MCF 10A (cell line): ENCODE results near the gene RHOU. TPM values are rescaled to one million over a fixed set of nuclear protein-coding genes. Genes with fewer than 3 reads are reported as not detected.

Source experiments
- BruUV-seq: library from RNA; stranded (reverse); fragments of 400-500 nt; replicated peaks from 2 replicates; lab custom pipeline; 2021; lab: Mats Ljungman, UMichigan
- CTCF ChIA-PET: fragments of 300-600 bp; sonication (Branson Sonifier 250); formaldehyde crosslinking; extraction: SDS; loops from one replicate; lab custom pipeline; 2021; ENCODE audit warnings: antibody characterized with exemption, inconsistent platforms; lab: Yijun Ruan, JAX
- POLR2A ChIA-PET: fragments of 300-600, 350-650 bp; sonication (Branson Sonifier 250); formaldehyde crosslinking; extraction: SDS; loops from one replicate; lab custom pipeline; 2020; ENCODE audit warnings: antibody characterized with exemption, inconsistent platforms; lab: Yijun Ruan, JAX
- DNase-seq: peaks from one replicate; pipeline ENCODE4 v3.0.0-alpha.2; 2018; ENCODE audit not compliant: unreplicated experiment
- H3K27ac Mint-ChIP-seq: one replicate; pipeline ENCODE4 v1.8.0; 2022; ENCODE audit warnings: mild to moderate bottlenecking, low read depth, mixed read lengths; ENCODE audit not compliant: unreplicated experiment
- H3K27me3 Mint-ChIP-seq: one replicate; pipeline ENCODE4 v1.8.0; 2022; ENCODE audit warnings: mixed read lengths; ENCODE audit not compliant: insufficient read depth, unreplicated experiment
- H3K36me3 Mint-ChIP-seq: one replicate; pipeline ENCODE4 v1.8.0; 2022; ENCODE audit warnings: mild to moderate bottlenecking, moderate library complexity, mixed read lengths; ENCODE audit not compliant: insufficient read depth, unreplicated experiment
- H3K4me1 Mint-ChIP-seq: one replicate; pipeline ENCODE4 v1.8.0; 2022; ENCODE audit warnings: mixed read lengths; ENCODE audit not compliant: insufficient read depth, unreplicated experiment
- H3K4me3 Mint-ChIP-seq: one replicate; pipeline ENCODE4 v1.8.0; 2022; ENCODE audit warnings: mild to moderate bottlenecking, moderate library complexity, mixed read lengths; ENCODE audit not compliant: unreplicated experiment
- H3K9me3 Mint-ChIP-seq: one replicate; pipeline ENCODE4 v1.8.0; 2022; ENCODE audit warnings: mixed read lengths; ENCODE audit not compliant: unreplicated experiment
- CTCF ChIP-seq: fragments of 200-600 bp; IDR thresholded peaks from one replicate; pipeline ENCODE4 v1.8.0; 2022; ENCODE audit warnings: antibody characterized with exemption, mild to moderate bottlenecking; ENCODE audit not compliant: unreplicated experiment
- intact Hi-C: fragments of 100-400 bp; cut with micrococcal nuclease; formaldehyde crosslinking; loops from 2 replicates; pipeline ENCODE4 v1.14.1; 2022
- total RNA-seq: library from RNA; stranded (reverse); gene quantifications from 2 replicates; pipeline ENCODE4 v1.2.3, GENCODE V29; 2022

RHOU gene
- total RNA-seq, 1 experiment from 2014 or later = 2.1 TPM

- Mint-ChIP-seq H3K27ac (no peak overlapping the region), H3K4me3 (no peak overlapping the region), H3K4me1 (peaks cover 5% of the 10 kb centered on the region), H3K9me3 (no peaks in the 10 kb centered on the region), H3K27me3 (no peaks in the 10 kb centered on the region), H3K36me3 (no peaks in the 10 kb centered on the region)
- BruUV-seq = no TSS peak
- no peak for TF ChIP-seq CTCF
- CTCF ChIA-PET = interaction anchor here (0.6 to 2.1 kb wide), 5 partner anchors 16 to 449 kb away, joined by 3 to 6 read pairs (median 5); partner anchors contain the start of gene RHOU
- DNase-seq = no peak
- POLR2A ChIA-PET = interaction anchor here (0.7 to 1.8 kb wide), 9 partner anchors 16 to 217 kb away, joined by 3 to 6 read pairs (median 3); no protein-coding TSS in a partner anchor
- intact Hi-C loops = no loop called here
These were observed 42.7 kb downstream of the RHOU start for GRCh38 chr1:228778026-228778425.

DNA sequence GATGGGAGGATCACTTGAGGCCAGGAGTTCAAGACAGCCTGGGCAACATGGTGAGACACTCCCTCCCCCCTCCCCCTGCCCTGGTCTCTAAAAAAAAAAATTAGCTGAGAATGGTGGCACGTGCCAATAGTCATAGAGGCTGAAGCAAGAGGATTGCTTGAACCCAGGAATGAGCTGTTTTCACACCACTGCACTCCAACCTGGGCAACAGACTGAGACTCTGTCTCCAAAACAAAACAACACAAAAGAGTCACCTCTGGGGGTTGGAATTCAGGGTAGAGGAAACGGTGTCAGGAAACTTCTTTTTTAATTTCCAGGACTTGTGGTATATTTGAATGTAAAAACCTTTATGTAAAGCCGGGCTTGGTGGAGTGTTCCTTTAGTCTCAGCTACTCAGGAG, 43.2 kb downstream of the RHOU start:
- Mint-ChIP-seq H3K27ac (no peak overlapping the region), H3K9me3 (no peaks in the 10 kb centered on the region), H3K4me3 (no peak overlapping the region), H3K27me3 (no peaks in the 10 kb centered on the region), H3K36me3 (no peaks in the 10 kb centered on the region), H3K4me1 (peaks cover 5% of the 10 kb centered on the region)
- ChIA-PET CTCF (interaction anchor here (0.6 to 2.1 kb wide), 6 partner anchors 16 to 449 kb away, joined by 3 to 6 read pairs (median 6); partner anchors contain the start of gene RHOU), POLR2A (interaction anchor here (0.7 to 1.6 kb wide), 8 partner anchors 16 to 217 kb away, joined by 3 to 6 read pairs (median 3); no protein-coding TSS in a partner anchor)
- BruUV-seq = no TSS peak
- DNase-seq = no peak
- intact Hi-C loops = no loop called here
- TF ChIP-seq CTCF = no peak

- Mint-ChIP-seq H3K4me1 (peaks cover 8% of the 10 kb centered on the region), H3K4me3 (no peak overlapping the region), H3K36me3 (no peaks in the 10 kb centered on the region), H3K27ac (no peak overlapping the region), H3K9me3 (no peaks in the 10 kb centered on the region), H3K27me3 (no peaks in the 10 kb centered on the region)
- intact Hi-C loops = no loop called here
- BruUV-seq = no TSS peak
- ChIA-PET CTCF (interaction anchor here (0.6 to 1.6 kb wide), 3 partner anchors 24 to 448 kb away, joined by 3 to 6 read pairs (median 5); no protein-coding TSS in a partner anchor), POLR2A (interaction anchor here (0.5 to 1.6 kb wide), 10 partner anchors 16 to 695 kb away, joined by 3 to 6 read pairs (median 3); no protein-coding TSS in a partner anchor)
- peak; percentile 30 for DNase-seq
- TF ChIP-seq CTCF = no peak
These were observed 43.7 kb downstream of the RHOU start for GRCh38 chr1:228778961-228779360.

DNA sequence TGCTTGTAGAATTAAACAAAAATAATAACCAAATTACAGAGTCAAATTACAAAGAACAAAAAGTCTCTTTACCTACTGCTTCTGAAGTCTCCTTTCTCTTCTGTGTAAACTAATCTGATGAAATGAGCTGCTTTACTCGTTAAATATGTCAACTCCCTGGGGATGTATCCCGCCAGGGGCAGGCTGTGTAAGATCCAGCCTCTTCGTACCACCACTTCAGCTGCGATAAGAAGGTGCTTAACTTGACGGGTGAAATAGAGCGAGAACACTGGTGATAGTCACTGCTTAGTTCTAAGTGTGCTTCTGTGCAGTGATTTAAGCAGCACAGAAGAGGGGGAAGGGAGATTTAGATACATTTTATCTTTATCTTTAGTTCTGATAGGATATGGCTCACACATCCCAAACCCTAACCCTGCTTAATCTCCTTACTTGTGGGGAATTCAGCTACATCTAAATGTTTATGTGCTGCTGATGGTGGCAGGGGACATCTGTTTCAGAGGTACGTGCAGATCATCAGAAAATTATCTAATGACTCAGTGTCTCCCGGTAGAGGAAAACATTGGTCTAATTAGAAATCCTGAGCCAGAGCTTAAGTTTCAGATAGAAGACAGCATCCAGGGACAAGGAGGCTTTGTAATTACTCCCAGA, 46.0 kb downstream of the RHOU start:
- H3K4me3 Mint-ChIP-seq = no peak overlapping the region
- ChIA-PET POLR2A (interaction anchor here (0.7 to 1.2 kb wide), 3 partner anchors 17 to 196 kb away, joined by 3 read pairs; no protein-coding TSS in a partner anchor), CTCF (interaction anchor here (0.7 to 0.9 kb wide), 4 partner anchors 10 to 1487 kb away, joined by 3 to 4 read pairs (median 4); no protein-coding TSS in a partner anchor)
- intact Hi-C loops = no loop called here
- BruUV-seq = no TSS peak
- DNase-seq = no peak
- no peak overlapping the region for H3K27ac Mint-ChIP-seq
- peaks cover 16% of the 10 kb centered on the region for H3K4me1 Mint-ChIP-seq
- no peaks in the 10 kb centered on the region for H3K27me3 Mint-ChIP-seq
- H3K9me3 Mint-ChIP-seq = no peaks in the 10 kb centered on the region
- no peaks in the 10 kb centered on the region for H3K36me3 Mint-ChIP-seq
- TF ChIP-seq CTCF = no peak
